WTC11 (cell line): Measurements from ENCODE around the gene GMPR. TPM values are rescaled to one million over a fixed set of nuclear protein-coding genes. Genes with fewer than 3 reads are reported as not detected.

ENCODE experiments used
- ATAC-seq: fragments of 200-7000 bp; cut with Tn5 transposase; 2 replicates; pipeline ENCODE4 v1.10.0; 2021; ENCODE audit warnings: mild to moderate bottlenecking, moderate library complexity
- CTCF ChIA-PET: fragments of 300-600 bp; sonication (Branson Sonifier 250); formaldehyde crosslinking; loops from one replicate; lab custom pipeline; 2021; ENCODE audit warnings: antibody characterized with exemption; lab: Charles Lee
- POLR2A ChIA-PET: fragments of 350-600 bp; sonication (Branson Sonifier 250); formaldehyde crosslinking; loops from one replicate; lab custom pipeline; 2021; ENCODE audit warnings: antibody characterized with exemption; lab: Charles Lee
- DNase-seq: peaks from one replicate; pipeline ENCODE4 v3.0.0; 2021; ENCODE audit warnings: low spot score
- H3K27ac Mint-ChIP-seq: 2 replicates; pipeline ENCODE4 v1.8.0; 2021; ENCODE audit warnings: mixed read lengths
- H3K27me3 Mint-ChIP-seq: 2 replicates; pipeline ENCODE4 v1.8.0; 2021; ENCODE audit warnings: low read depth, mild to moderate bottlenecking, moderate library complexity, mixed read lengths
- H3K36me3 Mint-ChIP-seq: 2 replicates; pipeline ENCODE4 v1.8.0; 2021; ENCODE audit warnings: mixed read lengths
- H3K4me1 Mint-ChIP-seq: 2 replicates; pipeline ENCODE4 v1.8.0; 2022; ENCODE audit warnings: mixed read lengths
- H3K4me3 Mint-ChIP-seq: 2 replicates; pipeline ENCODE4 v1.8.0; 2021; ENCODE audit warnings: mild to moderate bottlenecking, moderate library complexity, mixed read lengths
- H3K9me3 Mint-ChIP-seq: 2 replicates; pipeline ENCODE4 v1.8.0; 2021; ENCODE audit warnings: mixed read lengths
- ATF3 ChIP-seq: sonication (generic); formaldehyde crosslinking; conservative IDR thresholded peaks from 2 replicates; pipeline ENCODE4 v1.8.1; 2022; ENCODE audit warnings: mild to moderate bottlenecking, missing genetic modification reagents
- ATF6 ChIP-seq: sonication (generic); formaldehyde crosslinking; IDR thresholded peaks from 2 replicates; pipeline ENCODE4 v1.8.1; 2023; ENCODE audit warnings: mild to moderate bottlenecking, missing genetic modification reagents
- CBFB ChIP-seq: sonication (generic); formaldehyde crosslinking; IDR thresholded peaks from 2 replicates; pipeline ENCODE4 v1.8.1; 2022; ENCODE audit warnings: mild to moderate bottlenecking, low read depth, missing genetic modification reagents
- CREB1 ChIP-seq: sonication (generic); formaldehyde crosslinking; IDR thresholded peaks from 2 replicates; pipeline ENCODE4 v1.8.0; 2023; ENCODE audit warnings: mild to moderate bottlenecking, missing genetic modification reagents
- E2F5 ChIP-seq: sonication (generic); formaldehyde crosslinking; IDR thresholded peaks from 2 replicates; pipeline ENCODE4 v1.8.1; 2022; ENCODE audit warnings: mild to moderate bottlenecking, moderate library complexity, missing genetic modification reagents
- EMX1 ChIP-seq: fragments of 250-450 bp; sonication (Bioruptor Pico); IDR thresholded peaks from 2 replicates; pipeline ENCODE4 v1.8.0; 2021; ENCODE audit warnings: mild to moderate bottlenecking
- ESRRA ChIP-seq: sonication (generic); formaldehyde crosslinking; IDR thresholded peaks from 2 replicates; pipeline ENCODE4 v1.8.1; 2022; ENCODE audit warnings: mild to moderate bottlenecking, missing genetic modification reagents, borderline replicate concordance
- ETV6 ChIP-seq: sonication (generic); formaldehyde crosslinking; IDR thresholded peaks from 2 replicates; pipeline ENCODE4 v1.8.1; 2022; ENCODE audit warnings: mild to moderate bottlenecking, missing genetic modification reagents
- FOXJ3 ChIP-seq: sonication (generic); formaldehyde crosslinking; IDR thresholded peaks from 2 replicates; pipeline ENCODE4 v1.9.0; 2021; ENCODE audit warnings: missing genetic modification reagents, mild to moderate bottlenecking, borderline replicate concordance
- FOXP1 ChIP-seq: sonication (generic); formaldehyde crosslinking; IDR thresholded peaks from 2 replicates; pipeline ENCODE4 v1.8.0; 2022; ENCODE audit warnings: missing genetic modification reagents, mild to moderate bottlenecking, moderate library complexity, borderline replicate concordance
- GABPB1 ChIP-seq: sonication (generic); formaldehyde crosslinking; IDR thresholded peaks from 2 replicates; pipeline ENCODE4 v1.8.1; 2023; ENCODE audit warnings: mild to moderate bottlenecking, missing genetic modification reagents
- KAT7 ChIP-seq: sonication (generic); formaldehyde crosslinking; IDR thresholded peaks from 2 replicates; pipeline ENCODE4 v1.8.1; 2023; ENCODE audit warnings: missing genetic modification reagents, mild to moderate bottlenecking, borderline replicate concordance
- MAX ChIP-seq: sonication (generic); formaldehyde crosslinking; IDR thresholded peaks from 2 replicates; pipeline ENCODE4 v1.8.0; 2022; ENCODE audit warnings: mild to moderate bottlenecking, missing genetic modification reagents
- MXD4 ChIP-seq: fragments of 250-450 bp; sonication (Bioruptor Pico); IDR thresholded peaks from 2 replicates; pipeline ENCODE4 v1.8.0; 2021; ENCODE audit warnings: mild to moderate bottlenecking, moderate library complexity, borderline replicate concordance
- MYBL2 ChIP-seq: sonication (generic); formaldehyde crosslinking; IDR thresholded peaks from 2 replicates; pipeline ENCODE4 v1.8.1; 2023; ENCODE audit warnings: mild to moderate bottlenecking, moderate library complexity, missing genetic modification reagents
- NR2C2 ChIP-seq: sonication (generic); formaldehyde crosslinking; IDR thresholded peaks from 2 replicates; pipeline ENCODE4 v1.8.0; 2022; ENCODE audit warnings: mild to moderate bottlenecking, missing genetic modification reagents
- RORB ChIP-seq: fragments of 250-450 bp; sonication (Bioruptor Pico); IDR thresholded peaks from 2 replicates; pipeline ENCODE4 v1.9.0; 2021; ENCODE audit warnings: mild to moderate bottlenecking
- TEAD1 ChIP-seq: sonication (generic); formaldehyde crosslinking; IDR thresholded peaks from 2 replicates; pipeline ENCODE4 v1.8.0; 2022; ENCODE audit warnings: mild to moderate bottlenecking, missing genetic modification reagents
- TEAD4 ChIP-seq: sonication (generic); formaldehyde crosslinking; IDR thresholded peaks from 2 replicates; pipeline ENCODE4 v1.8.0; 2022; ENCODE audit warnings: mild to moderate bottlenecking, missing genetic modification reagents
- USF1 ChIP-seq: sonication (generic); formaldehyde crosslinking; IDR thresholded peaks from 2 replicates; pipeline ENCODE4 v1.8.0; 2022; ENCODE audit warnings: mild to moderate bottlenecking, missing genetic modification reagents
- ZMAT4 ChIP-seq: fragments of 250-450 bp; sonication (Bioruptor Pico); IDR thresholded peaks from 2 replicates; pipeline ENCODE4 v1.9.0; 2021; ENCODE audit warnings: mild to moderate bottlenecking
- ZNF232 ChIP-seq: sonication (generic); formaldehyde crosslinking; IDR thresholded peaks from 2 replicates; pipeline ENCODE4 v1.8.0; 2022; ENCODE audit warnings: mild to moderate bottlenecking, missing genetic modification reagents
- ZNF281 ChIP-seq: sonication (generic); formaldehyde crosslinking; IDR thresholded peaks from 2 replicates; pipeline ENCODE4 v1.8.0; 2023; ENCODE audit warnings: mild to moderate bottlenecking, missing genetic modification reagents
- ZNF671 ChIP-seq: fragments of 250-450 bp; sonication (Bioruptor Pico); IDR thresholded peaks from 2 replicates; pipeline ENCODE4 v1.8.0; 2021; ENCODE audit warnings: mild to moderate bottlenecking
- total RNA-seq: library from RNA; stranded (reverse); gene quantifications from 3 replicates; pipeline ENCODE4 v1.2.3, GENCODE V29; 2021

Gene GMPR
- total RNA-seq, 1 experiment from 2014 or later = 2.4 TPM

GRCh38 chr6:16334671-16335070, 96.3 kb downstream of the GMPR start (continued):
- no peak for TF ChIP-seq ATF6 (CRISPR knock-in tag)
- TF ChIP-seq TEAD1 (CRISPR knock-in tag) = no peak
- no peak for TF ChIP-seq GABPB1
- no peak for TF ChIP-seq USF1
- TF ChIP-seq CBFB (CRISPR knock-in tag) = no peak
- TF ChIP-seq ETV6 (CRISPR knock-in tag) = no peak
- TF ChIP-seq MAX (CRISPR knock-in tag) = no peak
- TF ChIP-seq KAT7 (CRISPR knock-in tag) = no peak
- TF ChIP-seq FOXP1 (CRISPR knock-in tag) = no peak
- TF ChIP-seq, all 79 proteins: peak for 0

GRCh38 chr6:16335176-16335575, 96.8 kb downstream of the GMPR start:
- Mint-ChIP-seq H3K36me3 (no peaks in the 10 kb centered on the region), H3K4me1 (peaks cover 14% of the 10 kb centered on the region), H3K27me3 (no peaks in the 10 kb centered on the region), H3K4me3 (no peak overlapping the region), H3K9me3 (peaks cover 4% of the 10 kb centered on the region), H3K27ac (no peak overlapping the region)
- ATAC-seq = no peak
- TF ChIP-seq EMX1 (CRISPR knock-in tag) (no peak), NR2C2 (CRISPR knock-in tag) (no peak), CREB1 (CRISPR knock-in tag) (no peak), TEAD4 (CRISPR knock-in tag) (no peak)
- ChIA-PET CTCF (no interaction called here), POLR2A (no interaction called here)
- no peak for DNase-seq

GRCh38 chr6:16336056-16336818, 97.8 kb downstream of the GMPR start:
- POLR2A ChIA-PET = no interaction called here
- no peak overlapping the region for H3K4me3 Mint-ChIP-seq
- H3K9me3 Mint-ChIP-seq = peaks cover 14% of the 10 kb centered on the region
- no peak for DNase-seq
- H3K27ac Mint-ChIP-seq = no peak overlapping the region
- no peaks in the 10 kb centered on the region for H3K36me3 Mint-ChIP-seq
- CTCF ChIA-PET = interaction anchor here (0.6 to 1.7 kb wide), 6 partner anchors 50 to 427 kb away, joined by 3 to 11 read pairs (median 4); no protein-coding TSS in a partner anchor
- H3K4me1 Mint-ChIP-seq = peaks cover 11% of the 10 kb centered on the region; the same call in 1 of the 2 replicates
- no peak for ATAC-seq
- H3K27me3 Mint-ChIP-seq = no peaks in the 10 kb centered on the region
- TF ChIP-seq ATF3 (CRISPR knock-in tag) (no peak), RORB (CRISPR knock-in tag) (no peak), ZNF281 (CRISPR knock-in tag) (no peak), ZMAT4 (CRISPR knock-in tag) (no peak), ATF6 (CRISPR knock-in tag) (no peak), CREB1 (CRISPR knock-in tag) (no peak), ZNF671 (CRISPR knock-in tag) (no peak), FOXJ3 (CRISPR knock-in tag) (no peak), ESRRA (CRISPR knock-in tag) (no peak), MXD4 (CRISPR knock-in tag) (no peak), MAX (CRISPR knock-in tag) (no peak), ZNF232 (CRISPR knock-in tag) (no peak), E2F5 (no peak), MYBL2 (CRISPR knock-in tag) (no peak)
